ENCODE measurements around the gene NDUFA1.
"Not testable (repeated sequence)": the region's sequence is repeated elsewhere in the genome, so short reads cannot be mapped to it uniquely, and the experiment has no call there.

NDUFA1 gene

DNA sequence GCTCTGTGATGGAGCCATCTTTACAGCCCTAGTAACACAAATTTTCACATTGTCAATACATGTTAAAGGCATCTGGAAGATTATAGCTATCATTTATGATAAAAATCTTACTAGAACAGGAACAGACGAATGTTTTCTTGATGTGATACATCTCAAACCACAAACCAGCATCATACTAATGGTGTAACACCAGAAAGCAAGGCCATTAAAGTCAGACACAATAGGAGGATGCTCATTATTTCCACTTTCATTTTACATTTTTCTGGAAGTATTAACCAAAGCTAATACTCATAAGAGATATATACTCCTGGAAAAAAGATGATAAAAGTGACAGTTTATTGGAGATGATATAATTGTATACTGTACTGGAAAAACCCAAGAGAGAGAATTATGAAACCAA, 29.3 kb downstream of the NDUFA1 start:
- no peak for DNase-seq (ENCODE audit: low read depth in 2 of 2)

GRCh38 chrX:119916310-119916709, 44.7 kb downstream of the NDUFA1 start:
- DNase-seq (ENCODE audit: low read depth in 2 of 2) = no peak

GRCh38 chrX:119917877-119918276, 46.2 kb downstream of the NDUFA1 start:
- no peak for DNase-seq (ENCODE audit: low read depth in 2 of 2)

DNA sequence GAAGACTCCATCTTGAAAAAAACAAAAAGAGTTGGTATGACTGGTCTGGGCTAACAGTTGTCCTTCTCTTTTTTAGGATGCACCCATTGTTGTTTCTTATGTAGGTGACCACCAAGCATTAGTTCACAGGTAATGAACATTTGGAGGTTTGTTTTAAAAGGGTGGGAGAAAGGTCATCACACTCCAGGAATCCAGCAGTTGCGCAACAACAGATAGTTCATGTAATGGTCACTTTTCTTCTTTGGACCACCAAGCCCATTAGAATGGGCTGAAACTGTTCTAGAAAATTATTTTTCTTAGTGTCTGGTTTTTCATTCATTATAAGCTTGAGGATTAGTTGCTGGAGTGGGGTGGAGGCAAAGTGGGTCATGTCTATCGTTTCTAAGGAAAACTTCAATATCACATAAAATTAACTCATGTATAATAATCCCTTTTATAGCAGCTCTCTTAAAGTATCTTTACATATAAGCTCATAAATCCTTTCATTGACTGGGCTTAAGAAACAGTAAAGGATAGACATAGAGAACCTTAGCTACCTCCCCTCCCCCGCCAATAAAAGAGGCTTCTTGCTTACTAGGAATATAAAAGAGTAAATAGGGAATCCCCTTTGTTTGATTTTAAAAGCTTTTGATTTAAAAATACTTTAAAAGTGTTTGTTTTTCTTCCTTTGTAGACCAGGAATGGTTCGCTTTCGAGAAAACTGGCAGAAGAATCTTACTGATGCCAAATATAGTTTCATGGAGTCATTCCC, 48.4 kb downstream of the NDUFA1 start:
- no peak for DNase-seq (ENCODE audit: low read depth in 2 of 2)

- DNase-seq (ENCODE audit: low read depth in 2 of 2) = not testable (repeated sequence)
Measured at GRCh38 chrX:119922391-119922790, 50.8 kb downstream of the NDUFA1 start.
